GM15510 (cell line): Measurements from ENCODE around the gene PLEKHA5.

Experiments
- POLR2A ChIP-seq: IDR thresholded peaks from 3 replicates; pipeline ENCODE4 v1.6.1; 2011; ENCODE audit warnings: borderline replicate concordance; ENCODE audit not compliant: insufficient read length; ENCODE audit errors: extremely low read depth

The PLEKHA5 gene

GRCh38 chr12:19351346-19351745 is 221.8 kb downstream of the PLEKHA5 start:
- no peak for TF ChIP-seq POLR2A

- no peak for TF ChIP-seq POLR2A
These were observed 240.2 kb downstream of the PLEKHA5 start for GRCh38 chr12:19369691-19370148.

- no peak for TF ChIP-seq POLR2A
These were observed 244.1 kb downstream of the PLEKHA5 start for GRCh38 chr12:19373586-19373985.

GRCh38 chr12:19375888-19376287 is 246.4 kb downstream of the PLEKHA5 start:
- TF ChIP-seq POLR2A: no peak

GRCh38 chr12:19376691-19377090 is 247.2 kb downstream of the PLEKHA5 start:
- no peak for TF ChIP-seq POLR2A

- no peak for TF ChIP-seq POLR2A
These were observed 252.6 kb downstream of the PLEKHA5 start for GRCh38 chr12:19382111-19382526.

GRCh38 chr12:19382563-19382962 is 253.0 kb downstream of the PLEKHA5 start:
- no peak for TF ChIP-seq POLR2A

- no peak for TF ChIP-seq POLR2A
These were observed 257.6 kb downstream of the PLEKHA5 start for GRCh38 chr12:19387161-19387560.

GRCh38 chr12:19388131-19388549 is 258.6 kb downstream of the PLEKHA5 start:
- TF ChIP-seq POLR2A: no peak

GRCh38 chr12:19390051-19390598 is 260.6 kb downstream of the PLEKHA5 start:
- no peak for TF ChIP-seq POLR2A

GRCh38 chr12:19394385-19394784 is 264.9 kb downstream of the PLEKHA5 start:
- TF ChIP-seq POLR2A: no peak

GRCh38 chr12:19397534-19397933 is 268.0 kb downstream of the PLEKHA5 start:
- TF ChIP-seq POLR2A: no peak

- no peak for TF ChIP-seq POLR2A
These were observed 269.1 kb downstream of the PLEKHA5 start for GRCh38 chr12:19398376-19399363.

GRCh38 chr12:19402211-19402610 is 272.7 kb downstream of the PLEKHA5 start:
- no peak for TF ChIP-seq POLR2A

- no peak for TF ChIP-seq POLR2A
These were observed 273.4 kb downstream of the PLEKHA5 start for GRCh38 chr12:19402743-19403431.
